SIG-M5 (cell line): ENCODE results near the gene C16orf78.

ENCODE experiments used
- DNase-seq: peaks from one replicate; lab custom pipeline; 2025; lab: John Stamatoyannopoulos, UW

C16orf78 gene

DNA sequence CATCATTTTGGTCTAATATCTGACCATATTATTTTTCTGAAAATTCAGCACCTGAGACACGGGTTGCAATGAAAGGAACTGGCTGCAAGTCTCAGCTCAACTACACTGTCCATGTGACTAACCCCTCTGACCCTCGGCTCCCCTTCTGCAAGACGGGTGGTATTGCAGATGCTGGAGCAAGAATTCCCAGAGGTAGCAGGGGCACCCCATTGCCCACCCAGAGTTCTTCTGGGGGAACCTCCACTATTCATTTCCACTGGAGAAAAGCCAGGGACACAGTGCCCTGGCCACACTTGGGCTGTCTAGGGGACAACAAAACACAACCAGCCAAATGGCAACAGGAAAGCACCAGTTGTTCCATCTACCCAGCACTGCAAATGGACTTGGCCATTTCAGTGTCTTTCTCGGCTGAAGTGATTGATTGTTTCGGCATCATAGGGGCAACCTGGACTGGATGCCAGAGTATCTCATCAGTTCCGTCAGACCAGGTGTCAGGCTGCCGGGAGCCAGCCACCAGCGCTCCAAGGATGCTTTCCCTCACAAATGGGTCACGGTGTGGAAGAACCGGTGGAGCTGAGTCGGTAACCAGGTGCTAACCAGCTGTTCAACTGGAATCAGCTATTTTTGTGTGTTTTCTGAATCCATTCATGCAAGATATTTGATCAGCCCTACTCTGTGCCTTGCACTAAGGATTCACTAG, 58.1 kb downstream of the C16orf78 start:
- no peak for DNase-seq

DNA sequence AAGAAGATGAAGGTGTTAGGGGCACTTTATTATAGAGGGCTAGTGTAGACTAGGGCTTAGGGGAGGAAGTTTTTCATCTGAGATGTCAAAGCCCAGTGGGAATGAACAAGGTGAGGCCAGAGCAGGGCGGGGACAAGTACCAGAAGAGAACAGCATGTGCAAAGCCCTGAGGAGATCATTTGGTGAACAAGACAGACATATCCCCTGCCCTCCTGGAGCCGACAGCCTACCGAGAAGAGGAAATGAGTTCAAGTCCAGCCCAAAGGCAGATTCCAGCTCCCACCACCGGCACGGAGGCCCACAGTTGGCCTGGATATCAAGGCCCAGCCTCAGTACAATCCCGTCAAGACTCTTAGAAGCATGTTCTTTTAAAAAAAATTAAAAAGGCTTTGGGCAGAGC, 61.1 kb downstream of the C16orf78 start:
- no peak for DNase-seq

DNA sequence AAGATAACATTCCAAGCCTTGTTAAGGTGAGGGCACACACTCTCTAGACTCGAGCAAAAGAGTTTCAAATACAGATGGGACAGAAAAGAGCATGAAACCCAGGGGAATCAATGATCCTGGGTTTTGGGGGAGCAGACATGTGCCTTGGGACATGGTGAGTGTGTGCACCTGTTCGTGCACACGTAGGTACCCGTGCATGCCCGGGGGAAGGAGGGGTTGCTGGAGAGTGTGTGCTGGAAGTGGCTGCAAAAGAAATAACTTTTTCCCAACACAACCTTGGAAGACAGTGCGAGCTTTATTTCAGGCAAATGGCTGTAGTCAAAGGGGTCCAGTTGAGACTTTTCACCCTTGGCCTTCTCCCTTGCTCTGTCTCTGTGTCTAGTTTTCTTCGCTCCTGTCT, 62.6 kb downstream of the C16orf78 start:
- no peak for DNase-seq

DNA sequence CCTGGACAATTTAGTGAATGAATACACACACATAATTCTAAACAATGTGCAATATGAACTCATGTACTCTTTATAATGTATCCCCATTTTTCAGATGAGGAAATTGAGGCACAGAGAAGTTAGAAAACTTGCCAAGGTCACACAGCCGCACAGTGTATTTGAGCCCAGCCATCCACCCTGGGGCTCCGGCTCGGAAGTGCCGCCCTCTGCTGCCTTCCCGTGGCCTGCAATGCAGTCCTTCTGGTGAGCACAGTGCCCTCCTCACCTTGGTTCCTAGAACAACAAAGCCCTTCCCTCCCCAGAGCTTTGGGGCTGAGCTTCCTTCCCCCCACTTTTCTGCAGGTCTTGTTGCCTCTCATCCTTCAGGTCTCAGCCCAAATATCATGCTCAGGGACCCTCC, 63.7 kb downstream of the C16orf78 start:
- no peak for DNase-seq

DNA sequence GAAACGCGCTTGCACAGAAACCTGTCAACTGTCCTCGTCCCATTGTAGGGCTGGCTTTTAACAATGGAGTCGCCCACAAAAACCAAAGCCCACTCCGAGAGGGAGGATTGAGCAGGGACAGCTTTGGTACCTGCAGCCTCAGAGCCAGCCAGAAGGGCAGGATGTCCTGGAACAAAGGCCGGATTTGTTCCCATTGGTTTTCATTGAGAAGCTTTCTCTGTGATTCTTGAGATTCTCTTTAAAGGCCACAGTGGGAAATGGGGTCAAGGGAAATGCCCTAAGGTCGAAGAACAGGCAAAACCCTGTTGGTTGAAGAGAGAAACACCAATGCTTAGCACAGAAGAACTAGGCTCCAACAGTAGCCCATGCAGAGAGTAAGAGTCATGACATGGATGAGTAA, 65.4 kb downstream of the C16orf78 start:
- no peak for DNase-seq

DNA sequence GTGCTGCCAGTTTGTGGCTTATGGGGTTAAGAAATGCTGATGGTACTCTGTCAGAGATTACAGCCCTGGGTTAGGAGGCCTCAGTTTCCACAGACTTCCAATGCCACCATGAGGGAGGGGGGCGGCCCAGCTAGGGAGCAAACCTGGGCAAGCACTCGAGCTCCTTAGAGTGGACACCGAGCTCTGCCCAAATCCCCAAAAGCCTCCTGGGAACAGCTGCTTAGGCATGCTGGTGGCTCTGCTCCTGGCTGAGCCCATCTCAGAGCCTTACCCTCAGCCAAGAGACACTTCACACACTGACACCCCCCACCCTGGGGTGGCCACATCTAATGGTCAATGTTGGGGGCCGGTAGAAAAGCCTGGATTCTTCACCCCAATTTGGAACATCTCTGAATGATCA, 66.1 kb downstream of the C16orf78 start:
- no peak for DNase-seq

DNA sequence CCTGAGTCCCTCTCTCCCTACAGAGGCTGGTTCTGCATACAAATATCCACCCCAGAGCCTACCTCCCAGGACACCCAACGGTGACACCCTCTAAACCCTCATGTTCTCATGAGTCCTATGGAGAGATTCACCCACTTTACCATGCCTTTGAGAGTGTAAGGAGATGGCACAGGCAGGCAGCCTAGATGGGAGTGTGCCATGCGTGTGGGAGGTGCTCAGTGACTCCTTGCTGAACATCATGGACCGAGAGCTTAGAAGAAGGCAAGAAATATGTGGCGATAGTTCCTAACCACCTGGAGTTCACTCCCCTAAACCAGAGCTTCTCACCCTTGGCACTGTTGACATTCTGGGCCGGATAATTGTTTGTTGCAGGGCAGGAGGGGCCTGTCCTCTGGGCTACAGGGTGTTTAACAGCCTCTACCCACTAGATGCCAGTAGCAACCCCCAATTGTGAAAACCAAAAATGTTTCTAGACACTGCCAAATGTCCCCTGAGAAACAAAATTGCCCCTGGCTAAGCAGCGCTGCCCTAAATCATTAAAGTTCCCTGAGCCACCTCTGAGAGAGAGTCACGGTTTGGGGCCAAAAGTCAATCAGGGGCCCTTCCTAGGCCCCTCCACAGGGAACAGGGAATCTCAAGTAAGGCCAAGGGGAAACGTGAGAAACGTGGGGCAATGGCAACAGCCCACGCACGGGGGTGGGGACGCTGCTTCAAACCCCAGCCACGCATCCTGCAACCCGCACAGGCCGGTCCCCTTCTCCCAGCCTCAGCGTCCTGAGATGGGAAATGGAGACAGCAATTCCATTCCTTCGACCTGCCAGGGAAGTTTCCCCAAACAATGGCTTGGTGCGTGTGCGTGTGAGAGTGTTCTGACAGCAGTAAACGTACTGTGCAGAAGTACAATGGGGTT, 66.8 kb downstream of the C16orf78 start:
- no peak for DNase-seq

DNA sequence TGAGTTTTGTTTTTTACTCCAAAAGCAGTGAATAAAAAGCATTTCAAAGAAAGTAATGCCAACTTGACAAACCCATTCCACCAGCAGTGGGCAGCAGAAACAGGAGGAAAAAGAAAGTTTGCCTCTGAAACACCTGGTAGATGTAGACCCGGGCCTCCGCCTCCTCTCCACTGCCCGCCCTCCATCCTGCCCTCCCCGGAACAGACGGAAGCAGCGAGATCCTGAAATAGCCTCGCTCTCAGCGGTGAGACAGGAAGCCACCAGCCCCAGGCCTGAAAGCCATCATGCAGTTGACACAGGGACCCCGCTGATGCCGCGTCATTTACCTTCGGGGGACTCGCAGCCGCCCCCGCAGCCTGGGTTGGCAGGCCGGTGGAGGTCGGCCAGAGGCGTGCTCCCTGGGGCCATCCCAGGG, 67.8 kb downstream of the C16orf78 start:
- no peak for DNase-seq

DNA sequence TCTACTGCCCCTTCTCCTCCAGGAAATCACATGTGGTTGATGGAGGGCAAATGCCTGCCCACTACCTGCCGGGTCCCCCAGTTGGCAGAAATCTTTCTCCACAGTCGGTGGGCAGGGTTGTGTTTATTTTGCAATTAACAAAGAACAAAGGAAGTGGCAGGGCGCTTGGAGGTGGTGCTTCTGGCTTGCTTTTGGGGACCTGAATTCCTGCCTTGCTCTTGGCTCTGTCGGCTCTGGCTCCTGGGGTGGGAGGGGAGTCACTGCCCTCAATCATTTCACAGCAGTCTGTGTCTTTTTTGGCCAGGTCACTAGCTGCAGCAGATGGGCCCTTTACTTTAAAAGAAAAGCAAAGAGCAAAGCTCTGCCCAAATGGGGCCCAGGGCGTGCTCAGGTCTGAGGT, 69.2 kb downstream of the C16orf78 start:
- DNase-seq = no peak

DNA sequence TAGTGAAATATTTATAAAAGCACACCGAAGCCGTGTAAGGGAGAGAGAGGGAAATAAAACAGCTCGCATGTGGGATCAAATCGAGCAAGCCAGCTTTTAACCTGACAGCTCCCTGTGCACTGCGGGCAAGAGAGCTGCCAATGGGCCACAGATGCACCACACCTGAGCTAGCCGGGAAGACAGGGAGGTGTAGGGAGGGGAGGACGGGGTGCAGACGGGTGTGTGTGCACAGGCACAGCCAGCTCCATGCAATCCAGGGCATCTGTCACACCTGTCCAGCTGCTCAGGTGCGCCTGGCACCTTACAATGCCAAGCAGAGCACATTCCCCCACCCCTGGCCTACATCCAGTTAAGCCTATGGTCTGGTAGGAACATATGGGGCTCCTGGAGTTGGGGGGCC, 70.0 kb downstream of the C16orf78 start:
- no peak for DNase-seq

DNA sequence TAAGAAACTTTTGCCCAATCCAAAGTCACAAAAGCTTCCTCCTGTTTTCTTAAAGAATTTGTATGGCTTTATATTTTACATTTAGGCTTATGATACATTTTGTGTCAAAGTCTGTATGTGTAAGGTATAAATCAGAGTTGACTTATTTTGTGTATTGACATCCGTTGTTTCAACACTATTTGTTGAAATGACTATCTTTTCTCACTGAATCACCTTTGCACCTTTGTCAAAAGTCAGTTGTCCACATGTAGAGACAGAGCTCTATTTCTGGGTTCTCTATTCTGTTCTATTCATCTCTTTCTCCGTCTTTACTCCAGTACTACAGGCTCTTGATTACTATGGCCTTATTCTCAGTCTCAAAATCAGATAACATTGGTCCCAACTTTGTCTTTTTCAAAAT, 73.2 kb downstream of the C16orf78 start:
- DNase-seq = no peak
